ENCODE results near the gene LRCH1.

LRCH1 gene

GRCh38 chr13:46679369-46680120, 126.6 kb downstream of the LRCH1 start:
- H3K4me1 ChIP-seq (ENCODE audit: control insufficient read depth, insufficient read depth, low read length): no peaks in the 10 kb centered on the region
- H3K27me3 ChIP-seq (ENCODE audit: control insufficient read depth, insufficient read depth, low read length): no peaks in the 10 kb centered on the region
- no peaks in the 10 kb centered on the region for H3K9me3 ChIP-seq (ENCODE audit: control insufficient read depth, insufficient read depth, low read length)
- no peak overlapping the region for H3K27ac ChIP-seq (ENCODE audit: low read length)
- no CpG with 5 or more reads among the region's 12 CpGs for WGBS (ENCODE audit: insufficient coverage, insufficient read length)
- no peak for DNase-seq (ENCODE audit: low read depth, low spot score)
- H3K36me3 ChIP-seq (ENCODE audit: control insufficient read depth, insufficient read depth, low read length): no peaks in the 10 kb centered on the region
- H3K4me3 ChIP-seq (ENCODE audit: low read length): no peak overlapping the region

DNA sequence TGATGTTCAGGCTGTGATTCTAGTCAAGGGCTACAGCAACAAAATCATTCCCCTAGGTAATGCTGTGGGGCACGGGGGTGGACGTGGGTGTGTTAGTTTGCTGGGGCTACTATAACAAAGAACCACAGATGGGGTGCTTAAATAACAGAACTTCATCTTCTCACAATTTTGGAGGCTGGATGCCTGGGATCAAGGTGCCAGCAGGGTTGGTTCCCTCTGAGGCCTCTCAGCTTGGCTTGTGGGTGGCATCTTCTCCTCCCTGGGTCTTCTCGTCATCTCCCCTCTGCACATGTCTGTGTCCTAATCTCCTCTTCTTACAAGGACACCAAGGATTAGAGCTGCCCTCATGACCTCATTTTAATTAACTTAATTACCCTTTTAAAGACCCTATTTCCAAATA, 129.0 kb downstream of the LRCH1 start:
- Histone ChIP-seq H3K27me3 (ENCODE audit: control insufficient read depth, insufficient read depth, low read length) (no peaks in the 10 kb centered on the region), H3K4me1 (ENCODE audit: control insufficient read depth, insufficient read depth, low read length) (peaks cover 2% of the 10 kb centered on the region; the same call in 1 of the 2 replicates)
- DNase-seq (ENCODE audit: low read depth, low spot score): no peak

DNA sequence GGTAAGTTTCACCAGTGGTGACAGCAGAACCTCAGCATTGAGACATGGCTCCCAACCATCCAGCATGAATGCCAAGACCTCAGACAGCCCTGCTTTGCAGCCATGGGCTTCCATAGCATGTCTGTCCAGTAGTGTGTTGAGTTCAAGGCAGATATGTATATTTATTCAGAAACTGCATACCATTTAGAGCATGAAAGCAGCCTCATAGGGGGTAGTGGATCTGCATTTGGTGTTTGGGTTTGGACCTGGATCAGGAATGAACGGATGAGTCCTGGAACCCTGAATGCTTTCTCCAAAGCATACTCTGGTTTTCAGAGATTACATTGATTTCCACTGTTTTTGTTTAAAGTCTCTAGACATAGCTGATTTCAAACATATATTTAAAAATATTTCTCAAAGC, 129.7 kb downstream of the LRCH1 start:
- no peaks in the 10 kb centered on the region for H3K9me3 ChIP-seq (ENCODE audit: control insufficient read depth, insufficient read depth, low read length)
- H3K4me3 ChIP-seq (ENCODE audit: low read length): no peak overlapping the region
- H3K27me3 ChIP-seq (ENCODE audit: control insufficient read depth, insufficient read depth, low read length): no peaks in the 10 kb centered on the region
- no CpG with 5 or more reads among the region's 1 CpG for WGBS (ENCODE audit: insufficient coverage, insufficient read length)
- no peak overlapping the region for H3K27ac ChIP-seq (ENCODE audit: low read length)
- no peak for DNase-seq (ENCODE audit: low read depth, low spot score)
- no peaks in the 10 kb centered on the region for H3K36me3 ChIP-seq (ENCODE audit: control insufficient read depth, insufficient read depth, low read length)
- peaks cover 2% of the 10 kb centered on the region; the same call in 1 of the 2 replicates for H3K4me1 ChIP-seq (ENCODE audit: control insufficient read depth, insufficient read depth, low read length)

More for the DNA sequence above, 129.0 kb downstream of the LRCH1 start:
- Histone ChIP-seq H3K4me3 (ENCODE audit: low read length) (no peak overlapping the region), H3K9me3 (ENCODE audit: control insufficient read depth, insufficient read depth, low read length) (no peaks in the 10 kb centered on the region), H3K27ac (ENCODE audit: low read length) (no peak overlapping the region), H3K36me3 (ENCODE audit: control insufficient read depth, insufficient read depth, low read length) (no peaks in the 10 kb centered on the region)
- WGBS (ENCODE audit: insufficient coverage, insufficient read length): no CpG with 5 or more reads among the region's 3 CpGs

DNA sequence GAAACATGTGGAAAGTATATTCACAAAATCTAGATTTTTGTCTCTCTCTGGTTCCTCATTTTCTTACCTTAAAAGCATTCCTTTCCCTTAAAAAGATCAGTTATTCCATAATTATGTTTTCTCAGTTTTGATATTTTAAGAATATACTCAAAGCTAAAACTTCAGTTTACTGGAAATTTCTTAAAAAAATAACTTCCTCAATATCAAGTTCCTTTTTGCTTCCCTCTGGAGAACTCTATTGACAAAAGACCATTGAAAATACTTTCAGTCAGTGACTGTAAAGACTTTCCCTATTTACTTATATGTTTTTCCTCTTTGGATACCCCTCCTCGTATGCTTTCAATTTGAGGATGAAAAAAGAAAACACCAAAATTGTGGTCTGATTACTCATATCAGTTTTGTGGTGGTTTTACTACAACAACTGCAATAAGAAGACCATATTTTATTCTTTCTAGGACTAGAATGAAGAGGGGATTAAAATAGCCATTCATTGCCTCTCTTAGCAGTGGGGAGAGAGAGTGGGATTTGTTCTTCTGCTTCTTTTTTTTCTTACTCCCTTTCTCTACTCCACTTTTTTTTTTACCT, 130.8 kb downstream of the LRCH1 start:
- Histone ChIP-seq H3K9me3 (ENCODE audit: control insufficient read depth, insufficient read depth, low read length) (no peaks in the 10 kb centered on the region), H3K27me3 (ENCODE audit: control insufficient read depth, insufficient read depth, low read length) (no peaks in the 10 kb centered on the region), H3K36me3 (ENCODE audit: control insufficient read depth, insufficient read depth, low read length) (no peaks in the 10 kb centered on the region), H3K4me1 (ENCODE audit: control insufficient read depth, insufficient read depth, low read length) (peaks cover 2% of the 10 kb centered on the region; the same call in 1 of the 2 replicates), H3K27ac (ENCODE audit: low read length) (no peak overlapping the region), H3K4me3 (ENCODE audit: low read length) (no peak overlapping the region)
- no peak for DNase-seq (ENCODE audit: low read depth, low spot score)
- WGBS (ENCODE audit: insufficient coverage, insufficient read length): no CpG with 5 or more reads among the region's 1 CpG

GRCh38 chr13:46684287-46685001, 131.5 kb downstream of the LRCH1 start:
- Histone ChIP-seq H3K36me3 (ENCODE audit: control insufficient read depth, insufficient read depth, low read length) (no peaks in the 10 kb centered on the region), H3K27me3 (ENCODE audit: control insufficient read depth, insufficient read depth, low read length) (no peaks in the 10 kb centered on the region), H3K4me1 (ENCODE audit: control insufficient read depth, insufficient read depth, low read length) (peaks cover 2% of the 10 kb centered on the region; the same call in 1 of the 2 replicates), H3K27ac (ENCODE audit: low read length) (no peak overlapping the region), H3K4me3 (ENCODE audit: low read length) (no peak overlapping the region), H3K9me3 (ENCODE audit: control insufficient read depth, insufficient read depth, low read length) (no peaks in the 10 kb centered on the region)
- peak; percentile 37 for DNase-seq (ENCODE audit: low read depth, low spot score)
- no CpG with 5 or more reads among the region's 3 CpGs for WGBS (ENCODE audit: insufficient coverage, insufficient read length)

DNA sequence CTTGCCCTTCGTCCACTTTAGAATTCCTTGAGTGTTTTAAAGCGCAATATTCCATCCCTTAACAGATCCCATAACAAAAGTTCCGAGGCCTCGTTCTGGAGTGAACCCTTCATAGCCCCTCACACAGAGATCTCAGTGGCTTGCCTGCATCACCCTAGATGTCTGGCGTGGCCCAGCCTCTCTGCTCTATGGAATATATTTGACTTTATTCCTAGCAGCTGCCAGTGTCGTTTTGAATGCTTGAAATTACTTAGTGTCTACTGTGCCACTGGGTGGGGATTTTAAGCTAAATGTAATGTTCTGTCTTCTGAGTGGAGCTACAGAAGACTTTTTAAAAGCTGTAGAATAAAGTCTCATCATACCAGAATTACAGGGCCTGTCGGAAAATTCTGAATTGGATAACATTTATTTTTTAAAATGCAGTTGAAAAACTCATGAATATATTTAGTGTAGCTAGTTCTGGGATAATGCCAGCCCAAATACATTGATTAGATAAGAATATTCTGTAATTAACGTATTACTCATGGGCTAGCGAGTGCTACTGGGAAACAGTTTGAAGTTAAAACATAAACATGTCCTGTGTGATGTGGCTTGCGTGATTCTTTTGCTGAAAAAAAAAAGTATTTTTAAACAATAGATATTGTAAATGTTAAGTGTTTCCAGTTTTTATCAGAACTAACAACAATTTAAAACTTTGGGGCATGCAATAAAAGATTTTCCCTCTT, 132.2 kb downstream of the LRCH1 start:
- peaks cover 2% of the 10 kb centered on the region; the same call in 1 of the 2 replicates for H3K4me1 ChIP-seq (ENCODE audit: control insufficient read depth, insufficient read depth, low read length)
- H3K36me3 ChIP-seq (ENCODE audit: control insufficient read depth, insufficient read depth, low read length): no peaks in the 10 kb centered on the region
- no peak overlapping the region for H3K27ac ChIP-seq (ENCODE audit: low read length)
- H3K4me3 ChIP-seq (ENCODE audit: low read length): no peak overlapping the region
- DNase-seq (ENCODE audit: low read depth, low spot score): no peak
- WGBS (ENCODE audit: insufficient coverage, insufficient read length): no CpG with 5 or more reads among the region's 10 CpGs
- no peaks in the 10 kb centered on the region for H3K9me3 ChIP-seq (ENCODE audit: control insufficient read depth, insufficient read depth, low read length)
- H3K27me3 ChIP-seq (ENCODE audit: control insufficient read depth, insufficient read depth, low read length): no peaks in the 10 kb centered on the region

GRCh38 chr13:46686171-46686570, 133.2 kb downstream of the LRCH1 start:
- DNase-seq (ENCODE audit: low read depth, low spot score): no peak
- H3K27ac ChIP-seq (ENCODE audit: low read length): no peak overlapping the region
- no CpG with 5 or more reads among the region's 4 CpGs for WGBS (ENCODE audit: insufficient coverage, insufficient read length)
- no peaks in the 10 kb centered on the region for H3K9me3 ChIP-seq (ENCODE audit: control insufficient read depth, insufficient read depth, low read length)
- no peak overlapping the region for H3K4me3 ChIP-seq (ENCODE audit: low read length)
- no peaks in the 10 kb centered on the region for H3K36me3 ChIP-seq (ENCODE audit: control insufficient read depth, insufficient read depth, low read length)
- H3K4me1 ChIP-seq (ENCODE audit: control insufficient read depth, insufficient read depth, low read length): peaks cover 2% of the 10 kb centered on the region; the same call in 1 of the 2 replicates
- no peaks in the 10 kb centered on the region for H3K27me3 ChIP-seq (ENCODE audit: control insufficient read depth, insufficient read depth, low read length)

- DNase-seq (ENCODE audit: low read depth, low spot score): peak; percentile 45
- WGBS (ENCODE audit: insufficient coverage, insufficient read length): no CpG with 5 or more reads among the region's 1 CpG
- H3K4me1 ChIP-seq (ENCODE audit: control insufficient read depth, insufficient read depth, low read length): peaks cover 2% of the 10 kb centered on the region; the same call in 1 of the 2 replicates
- no peaks in the 10 kb centered on the region for H3K36me3 ChIP-seq (ENCODE audit: control insufficient read depth, insufficient read depth, low read length)
- no peak overlapping the region for H3K27ac ChIP-seq (ENCODE audit: low read length)
- H3K27me3 ChIP-seq (ENCODE audit: control insufficient read depth, insufficient read depth, low read length): no peaks in the 10 kb centered on the region
- H3K9me3 ChIP-seq (ENCODE audit: control insufficient read depth, insufficient read depth, low read length): no peaks in the 10 kb centered on the region
- H3K4me3 ChIP-seq (ENCODE audit: low read length): no peak overlapping the region
These were observed 134.8 kb downstream of the LRCH1 start for GRCh38 chr13:46687810-46688209.

DNA sequence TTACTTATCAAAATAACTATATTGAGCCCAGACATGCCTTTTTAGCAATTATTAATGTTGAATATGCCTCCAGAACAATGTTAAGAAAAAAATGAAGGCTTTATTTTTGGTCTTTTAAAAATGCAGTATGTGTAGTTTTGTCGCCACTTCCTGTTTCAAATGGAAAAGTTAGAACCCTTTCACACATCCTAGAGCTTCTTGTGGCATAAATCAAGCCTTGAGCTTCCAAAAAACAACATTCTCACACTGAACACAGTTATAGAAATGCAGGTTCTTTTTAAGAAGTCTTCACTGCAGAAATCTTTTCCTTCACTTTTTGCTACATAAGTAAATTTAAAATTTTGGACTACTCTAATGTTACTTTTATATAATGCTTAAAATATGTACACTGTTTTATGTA, 135.3 kb downstream of the LRCH1 start:
- no peaks in the 10 kb centered on the region for H3K27me3 ChIP-seq (ENCODE audit: control insufficient read depth, insufficient read depth, low read length)
- peaks cover under 1% of the 10 kb centered on the region; the same call in 1 of the 2 replicates for H3K36me3 ChIP-seq (ENCODE audit: control insufficient read depth, insufficient read depth, low read length)
- no CpG with 5 or more reads among the region's 1 CpG for WGBS (ENCODE audit: insufficient coverage, insufficient read length)
- H3K4me1 ChIP-seq (ENCODE audit: control insufficient read depth, insufficient read depth, low read length): peaks cover 2% of the 10 kb centered on the region; the same call in 1 of the 2 replicates
- no peak for DNase-seq (ENCODE audit: low read depth, low spot score)
- H3K9me3 ChIP-seq (ENCODE audit: control insufficient read depth, insufficient read depth, low read length): no peaks in the 10 kb centered on the region
- H3K27ac ChIP-seq (ENCODE audit: low read length): no peak overlapping the region
- H3K4me3 ChIP-seq (ENCODE audit: low read length): no peak overlapping the region

- H3K4me1 ChIP-seq (ENCODE audit: control insufficient read depth, insufficient read depth, low read length): no peaks in the 10 kb centered on the region
- no peak overlapping the region for H3K27ac ChIP-seq (ENCODE audit: low read length)
- H3K9me3 ChIP-seq (ENCODE audit: control insufficient read depth, insufficient read depth, low read length): no peaks in the 10 kb centered on the region
- no CpG with 5 or more reads among the region's 3 CpGs for WGBS (ENCODE audit: insufficient coverage, insufficient read length)
- H3K4me3 ChIP-seq (ENCODE audit: low read length): no peak overlapping the region
- no peak for DNase-seq (ENCODE audit: low read depth, low spot score)
- peaks cover 2% of the 10 kb centered on the region; the same call in 1 of the 2 replicates for H3K36me3 ChIP-seq (ENCODE audit: control insufficient read depth, insufficient read depth, low read length)
- no peaks in the 10 kb centered on the region for H3K27me3 ChIP-seq (ENCODE audit: control insufficient read depth, insufficient read depth, low read length)
These were observed 145.0 kb downstream of the LRCH1 start for GRCh38 chr13:46698014-46698413.
